GM23338 (cell line): ENCODE data around the gene UQCRC1. TPM values are rescaled to one million over a fixed set of nuclear protein-coding genes. Genes with fewer than 3 reads are reported as not detected.

Experiments used
- ATAC-seq: fragments of 200-7000 bp; cut with Tn5 transposase; 3 replicates; pipeline ENCODE4 v1.9.1; 2020
- DNase-seq: peaks from one replicate; pipeline ENCODE4 v3.0.0-alpha.2; 2015; ENCODE audit warnings: low spot score
- H2AFZ ChIP-seq: fragments of 200-600 bp; sonication (generic); 2 replicates; pipeline ENCODE4 v1.8.0; 2016; ENCODE audit warnings: antibody characterized with exemption, mild to moderate bottlenecking, moderate library complexity
- H3F3A ChIP-seq: fragments of 200-600 bp; sonication (generic); replicated peaks from 2 replicates; pipeline ENCODE4 v1.8.0; 2017; ENCODE audit warnings: antibody characterized with exemption, mixed run types, low read depth
- H3K27ac ChIP-seq: fragments of 200-600 bp; sonication (generic); 2 replicates; pipeline ENCODE4 v1.6.1; 2016; ENCODE audit warnings: low read depth
- H3K27me3 ChIP-seq: fragments of 200-600 bp; sonication (generic); 2 replicates; pipeline ENCODE4 v1.8.0; 2016; ENCODE audit warnings: mild to moderate bottlenecking, mixed run types, moderate library complexity; ENCODE audit not compliant: insufficient read depth
- H3K36me3 ChIP-seq: fragments of 200-600 bp; sonication (generic); 2 replicates; pipeline ENCODE4 v1.8.0; 2016; ENCODE audit warnings: mild to moderate bottlenecking; ENCODE audit not compliant: insufficient read depth
- H3K4me1 ChIP-seq: fragments of 200-600 bp; sonication (generic); 2 replicates; pipeline ENCODE4 v1.8.0; 2016; ENCODE audit warnings: mild to moderate bottlenecking, moderate library complexity; ENCODE audit not compliant: insufficient read depth
- H3K4me2 ChIP-seq: fragments of 200-600 bp; sonication (generic); 2 replicates; pipeline ENCODE4 v1.7.1; 2017; ENCODE audit warnings: mixed run types
- H3K4me3 ChIP-seq: fragments of 200-600 bp; sonication (generic); 2 replicates; pipeline ENCODE4 v1.6.1; 2016; ENCODE audit warnings: mixed run types
- H3K79me2 ChIP-seq: fragments of 200-600 bp; sonication (generic); replicated peaks from 2 replicates; pipeline ENCODE4 v1.8.0; 2017; ENCODE audit warnings: mild to moderate bottlenecking; ENCODE audit not compliant: insufficient read depth
- H3K9me2 ChIP-seq: fragments of 200-600 bp; sonication (generic); 2 replicates; pipeline ENCODE4 v1.8.0; 2017; ENCODE audit not compliant: insufficient read depth
- H4K20me1 ChIP-seq: fragments of 200-600 bp; sonication (generic); replicated peaks from 2 replicates; pipeline ENCODE4 v1.8.0; 2017; ENCODE audit warnings: mild to moderate bottlenecking; ENCODE audit not compliant: insufficient read depth
- H3K27ac Mint-ChIP-seq: 2 replicates; pipeline ENCODE4 v1.8.0; 2020; ENCODE audit warnings: inconsistent platforms, mild to moderate bottlenecking, moderate library complexity, mixed read lengths
- H3K27me3 Mint-ChIP-seq: 3 replicates; pipeline ENCODE4 v1.8.0; 2022; ENCODE audit warnings: low read depth, mild to moderate bottlenecking, moderate library complexity, mixed read lengths, inconsistent platforms; ENCODE audit not compliant: insufficient read depth, poor library complexity
- H3K36me3 Mint-ChIP-seq: 3 replicates; pipeline ENCODE4 v1.8.0; 2021; ENCODE audit warnings: low read depth, mild to moderate bottlenecking, inconsistent platforms, moderate library complexity, mixed read lengths
- H3K4me1 Mint-ChIP-seq: 3 replicates; pipeline ENCODE4 v1.8.0; 2020; ENCODE audit warnings: mild to moderate bottlenecking, inconsistent platforms, mixed read lengths
- H3K4me3 Mint-ChIP-seq: 3 replicates; pipeline ENCODE4 v1.8.0; 2021; ENCODE audit warnings: moderate library complexity, mild to moderate bottlenecking, inconsistent platforms, mixed read lengths
- H3K9me3 Mint-ChIP-seq: 3 replicates; pipeline ENCODE4 v1.8.0; 2020; ENCODE audit warnings: moderate library complexity, mild to moderate bottlenecking, inconsistent platforms, mixed read lengths
- CREB1 ChIP-seq: fragments of 250-450 bp; sonication (Bioruptor Pico); IDR thresholded peaks from 2 replicates; pipeline ENCODE4 v1.5.0; 2020; ENCODE audit warnings: low read depth, mild to moderate bottlenecking, moderate library complexity
- ETS1 ChIP-seq: IDR thresholded peaks from 2 replicates; pipeline ENCODE4 v1.6.1; 2016; ENCODE audit warnings: antibody characterized with exemption
- EZH2 ChIP-seq: fragments of 200-600 bp; sonication (generic); IDR thresholded peaks from one replicate; pipeline ENCODE4 v1.8.0; 2017; ENCODE audit warnings: antibody characterized with exemption, mild to moderate bottlenecking, low read depth; ENCODE audit not compliant: unreplicated experiment
- EZH2phosphoT487 ChIP-seq: fragments of 200-600 bp; sonication (generic); IDR thresholded peaks from one replicate; pipeline ENCODE4 v1.8.1; 2018; ENCODE audit warnings: antibody characterized with exemption; ENCODE audit not compliant: unreplicated experiment
- JUNB ChIP-seq: IDR thresholded peaks from one replicate; pipeline ENCODE4 v1.6.1; 2016; ENCODE audit warnings: antibody characterized with exemption; ENCODE audit not compliant: unreplicated experiment
- NANOG ChIP-seq: IDR thresholded peaks from 2 replicates; pipeline ENCODE4 v1.6.1; 2016; ENCODE audit warnings: antibody characterized with exemption, borderline replicate concordance
- POLR2AphosphoS5 ChIP-seq: IDR thresholded peaks from 2 replicates; pipeline ENCODE4 v1.6.1; 2016; ENCODE audit warnings: antibody characterized with exemption, low read depth
- REST ChIP-seq: IDR thresholded peaks from one replicate; pipeline ENCODE4 v1.6.1; 2018; ENCODE audit warnings: antibody characterized with exemption; ENCODE audit not compliant: unreplicated experiment
- STAT1 ChIP-seq: IDR thresholded peaks from one replicate; pipeline ENCODE4 v1.6.1; 2016; ENCODE audit warnings: antibody characterized with exemption; ENCODE audit not compliant: unreplicated experiment
- ZNF114 ChIP-seq: fragments of 250-450 bp; sonication (Bioruptor Pico); IDR thresholded peaks from 2 replicates; pipeline ENCODE4 v1.5.0; 2020; ENCODE audit warnings: mild to moderate bottlenecking, moderate library complexity
- ZNF331 ChIP-seq: fragments of 250-450 bp; sonication (Bioruptor Pico); IDR thresholded peaks from 2 replicates; pipeline ENCODE4 v1.5.0; 2020; ENCODE audit warnings: low read depth, mild to moderate bottlenecking, moderate library complexity
- ZNF462 ChIP-seq: fragments of 250-450 bp; sonication (Bioruptor Pico); IDR thresholded peaks from 2 replicates; pipeline ENCODE4 v1.5.0; 2020; ENCODE audit warnings: mild to moderate bottlenecking, moderate library complexity
- polyA plus RNA-seq: library from polyadenylated mRNA; unstranded; fragments of >200 nt; fragmentation: Nextera tagmentation; extraction: Ambion mirVana; gene quantifications from 2 replicates; pipeline ENCODE4 v1.2.1, GENCODE V29; 2016
- total RNA-seq: library from RNA; depleted of rRNA; stranded (reverse); fragments of >200 nt; shearing (Covaris generic); gene quantifications from 2 replicates; pipeline ENCODE4 v1.2.3, GENCODE V29; 2014
- TF ChIP-seq, protein P1 (sequence below), 2 experiments: fragments of 200-600 bp in 1 of 2; sonication (generic) in 1 of 2; conservative IDR thresholded peaks; 2 replicates each; pipeline versions ENCODE4 v1.5.1 to v1.6.1; 2016 to 2017; ENCODE audit warnings: antibody characterized with exemption in 2 of 2, low read depth in 2 of 2, mild to moderate bottlenecking in 2 of 2, moderate library complexity in 1 of 2

Gene UQCRC1
- total and polyA plus RNA-seq, 2 experiments from 2014 or later, result 232 to 439 TPM

GRCh38 chr3:48655606-48656005 lies 46.2 kb upstream of the UQCRC1 start:
- Histone ChIP-seq H3K4me3 (peak overlapping the region; percentile 59), H3F3A (peaks cover 23% of the 10 kb centered on the region), H3K36me3 (no peaks in the 10 kb centered on the region), H3K27ac (no peak overlapping the region), H3K79me2 (no peaks in the 10 kb centered on the region), H3K4me1 (peaks cover 3% of the 10 kb centered on the region; the same call in 1 of the 2 replicates), H3K4me2 (peak overlapping the region; percentile 85), H4K20me1 (peaks cover 6% of the 10 kb centered on the region; the same call in 1 of the 2 replicates), H2AFZ (peak overlapping the region; percentile 90), H3K27me3 (no peaks in the 10 kb centered on the region), H3K9me2 (no peaks in the 10 kb centered on the region)
- no peak for DNase-seq
- TF ChIP-seq ZNF462, result no peak
- TF ChIP-seq REST, result no peak
- TF ChIP-seq NANOG, result no peak
- no peak for TF ChIP-seq JUNB
- no peak for TF ChIP-seq EZH2phosphoT487
- no peak for TF ChIP-seq ETS1
- TF ChIP-seq CREB1 (CRISPR knock-in tag), result no peak
- TF ChIP-seq STAT1, result no peak
- no peak for TF ChIP-seq ZNF114
- TF ChIP-seq ZNF331 (CRISPR knock-in tag), result no peak
- TF ChIP-seq, protein P1, sequence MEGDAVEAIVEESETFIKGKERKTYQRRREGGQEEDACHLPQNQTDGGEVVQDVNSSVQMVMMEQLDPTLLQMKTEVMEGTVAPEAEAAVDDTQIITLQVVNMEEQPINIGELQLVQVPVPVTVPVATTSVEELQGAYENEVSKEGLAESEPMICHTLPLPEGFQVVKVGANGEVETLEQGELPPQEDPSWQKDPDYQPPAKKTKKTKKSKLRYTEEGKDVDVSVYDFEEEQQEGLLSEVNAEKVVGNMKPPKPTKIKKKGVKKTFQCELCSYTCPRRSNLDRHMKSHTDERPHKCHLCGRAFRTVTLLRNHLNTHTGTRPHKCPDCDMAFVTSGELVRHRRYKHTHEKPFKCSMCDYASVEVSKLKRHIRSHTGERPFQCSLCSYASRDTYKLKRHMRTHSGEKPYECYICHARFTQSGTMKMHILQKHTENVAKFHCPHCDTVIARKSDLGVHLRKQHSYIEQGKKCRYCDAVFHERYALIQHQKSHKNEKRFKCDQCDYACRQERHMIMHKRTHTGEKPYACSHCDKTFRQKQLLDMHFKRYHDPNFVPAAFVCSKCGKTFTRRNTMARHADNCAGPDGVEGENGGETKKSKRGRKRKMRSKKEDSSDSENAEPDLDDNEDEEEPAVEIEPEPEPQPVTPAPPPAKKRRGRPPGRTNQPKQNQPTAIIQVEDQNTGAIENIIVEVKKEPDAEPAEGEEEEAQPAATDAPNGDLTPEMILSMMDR (conservative IDR thresholded peaks at IDR 0.05; ENCODE audit: low read depth in 2 of 2), result no peak
- TF ChIP-seq POLR2AphosphoS5, result no peak
- TF ChIP-seq EZH2, result no peak
- H3K27ac Mint-ChIP-seq, result peak overlapping the region; percentile 89
- H3K9me3 Mint-ChIP-seq, result no peaks in the 10 kb centered on the region; the same call in 2 of the 3 replicates
- H3K27me3 Mint-ChIP-seq, result peaks cover 18% of the 10 kb centered on the region
- peaks cover 53% of the 10 kb centered on the region for H3K36me3 Mint-ChIP-seq
- ATAC-seq, result no peak
- H3K4me3 Mint-ChIP-seq, result peak overlapping the region; percentile 74
- H3K4me1 Mint-ChIP-seq, result peaks cover 10% of the 10 kb centered on the region; the same call in 2 of the 3 replicates
